ENCODE results near the gene BMERB1.
"Not testable (repeated sequence)": the region's sequence is repeated elsewhere in the genome, so short reads cannot be mapped to it uniquely, and the experiment has no call there.

Gene BMERB1

DNA sequence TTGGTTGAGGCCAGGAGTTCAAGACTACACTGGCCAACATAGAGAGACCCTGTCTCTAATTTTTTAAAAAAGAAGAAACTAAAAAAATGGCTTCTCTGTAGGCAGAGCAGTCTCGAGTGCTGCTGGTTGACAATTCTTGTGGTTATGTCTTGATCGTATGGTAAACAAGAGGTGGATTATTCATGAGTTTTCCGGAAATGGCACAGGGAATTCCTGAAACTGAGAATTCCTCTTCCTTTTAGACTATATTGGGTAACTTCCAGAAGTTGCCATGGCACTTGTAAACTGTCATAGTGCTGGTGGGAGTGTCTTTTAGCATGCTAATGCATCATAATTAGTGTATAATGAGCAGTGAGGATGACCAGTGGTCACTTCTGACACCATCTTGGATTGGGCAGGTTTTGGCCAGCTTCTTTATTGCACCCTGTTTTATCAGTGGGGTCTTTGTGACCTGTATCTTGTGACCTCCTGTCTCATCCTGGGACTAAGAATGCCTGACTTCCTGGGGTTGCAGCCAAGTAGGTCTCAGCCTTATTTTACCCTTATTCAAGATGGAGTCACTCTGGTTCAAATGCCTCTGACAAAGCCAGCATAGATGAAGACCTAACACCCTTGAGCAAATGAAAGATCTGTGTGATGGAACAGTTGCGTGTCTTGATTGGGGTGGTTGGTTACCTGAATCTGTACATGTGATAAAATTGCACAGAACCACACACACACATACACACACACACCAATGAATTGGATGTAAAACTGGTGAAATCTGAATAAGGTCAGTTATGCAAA, 30.2 kb downstream of the BMERB1 start:
- DNase-seq, result peak; percentile 1

DNA sequence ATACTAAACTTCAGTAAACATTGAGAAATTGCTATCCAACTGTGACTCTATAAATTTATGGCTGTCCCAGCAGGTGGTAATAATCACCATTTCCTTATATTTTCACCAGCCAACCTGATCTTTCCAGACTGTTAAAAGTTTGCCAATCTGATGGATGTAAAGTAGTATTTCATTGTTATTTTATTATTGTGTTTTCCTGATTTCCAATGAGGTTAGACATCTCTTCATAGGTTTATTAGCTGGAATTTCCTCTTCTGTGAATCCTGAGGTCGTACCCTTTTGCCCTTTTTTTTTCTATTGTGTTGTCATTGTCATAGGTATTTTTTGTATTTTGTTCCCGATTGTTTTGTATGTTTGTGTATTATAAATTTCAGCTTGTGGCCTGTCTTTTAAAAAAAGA, 31.7 kb downstream of the BMERB1 start:
- no peak for DNase-seq

DNA sequence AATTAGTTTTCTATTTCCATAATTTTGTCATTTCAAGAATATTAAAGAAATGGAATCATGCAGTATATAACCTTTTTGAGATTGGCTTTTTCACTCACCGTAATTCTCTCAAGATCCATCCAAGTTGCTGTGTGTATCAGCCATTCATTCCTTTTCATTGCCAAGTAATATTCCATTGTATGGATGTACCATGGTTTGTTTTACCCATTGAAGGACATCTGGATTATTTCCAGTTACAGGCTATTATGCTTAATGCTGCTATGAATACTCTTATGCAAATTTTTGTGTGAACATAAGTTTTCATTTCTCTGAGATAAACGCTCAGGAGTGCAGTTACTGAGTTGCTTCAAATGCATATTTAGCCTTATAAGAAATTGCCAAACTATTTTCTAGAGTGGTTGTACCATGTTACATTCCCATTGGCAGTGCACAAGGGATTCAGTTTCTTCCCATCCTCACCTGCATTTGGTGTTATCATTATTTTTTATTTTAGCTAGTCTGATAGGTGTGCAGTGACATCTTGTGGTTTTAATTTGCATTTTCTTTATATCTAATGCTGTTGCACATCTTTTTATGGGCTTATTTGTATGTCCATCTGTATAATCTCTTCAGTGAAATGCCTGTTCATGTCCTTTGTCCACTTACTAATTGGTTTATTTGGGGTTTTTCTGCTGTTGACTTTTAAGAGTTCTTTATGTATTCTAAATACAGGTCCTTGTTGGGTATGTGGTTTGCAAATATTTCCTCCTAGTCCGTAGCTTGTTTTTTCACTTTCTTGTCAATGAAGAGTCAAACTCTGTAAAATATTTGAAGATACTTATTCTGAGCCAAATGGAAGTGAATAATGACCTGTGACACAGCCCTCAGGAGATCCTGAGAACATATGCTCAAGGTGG, 32.7 kb downstream of the BMERB1 start:
- DNase-seq, result peak; percentile 8

DNA sequence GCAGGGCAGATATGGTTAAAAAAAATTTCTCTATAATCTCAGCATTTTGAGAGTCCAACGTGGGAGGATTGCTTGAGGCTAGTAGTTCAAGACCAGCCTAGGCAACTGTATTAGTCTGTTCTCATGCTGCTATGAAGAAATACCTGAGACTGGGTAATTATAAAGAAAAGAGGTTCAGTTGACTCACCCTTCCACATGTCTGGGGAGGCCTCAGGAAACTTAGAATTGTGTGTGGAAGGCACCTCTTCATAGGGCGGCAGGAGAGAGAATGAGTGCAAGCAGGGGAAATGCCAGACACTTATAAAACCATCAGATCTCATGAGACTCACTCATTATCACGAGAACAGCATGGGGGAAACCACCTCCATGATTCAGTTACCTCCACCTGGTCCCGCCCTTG, 42.6 kb downstream of the BMERB1 start:
- DNase-seq, result not testable (repeated sequence)

DNA sequence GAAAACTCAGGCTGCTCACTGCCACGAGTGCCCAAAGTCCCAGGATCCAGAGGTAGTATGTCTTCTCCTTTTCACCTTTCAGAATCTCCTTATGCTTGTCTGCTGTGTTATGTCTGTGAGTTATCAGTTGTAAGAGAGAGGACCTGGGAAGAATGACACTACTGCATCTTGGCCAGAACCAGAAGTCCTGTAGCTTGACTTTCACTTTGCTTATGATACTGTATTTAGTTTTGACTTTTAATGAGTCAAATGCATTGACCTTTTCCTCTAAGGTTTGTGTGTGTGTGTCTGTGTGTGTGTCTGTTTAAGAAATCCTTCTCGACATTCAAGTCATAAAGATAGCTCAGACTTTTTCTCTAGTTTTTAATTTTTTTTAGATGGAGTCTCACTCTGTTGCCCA, 43.4 kb downstream of the BMERB1 start:
- DNase-seq, result no peak

DNA sequence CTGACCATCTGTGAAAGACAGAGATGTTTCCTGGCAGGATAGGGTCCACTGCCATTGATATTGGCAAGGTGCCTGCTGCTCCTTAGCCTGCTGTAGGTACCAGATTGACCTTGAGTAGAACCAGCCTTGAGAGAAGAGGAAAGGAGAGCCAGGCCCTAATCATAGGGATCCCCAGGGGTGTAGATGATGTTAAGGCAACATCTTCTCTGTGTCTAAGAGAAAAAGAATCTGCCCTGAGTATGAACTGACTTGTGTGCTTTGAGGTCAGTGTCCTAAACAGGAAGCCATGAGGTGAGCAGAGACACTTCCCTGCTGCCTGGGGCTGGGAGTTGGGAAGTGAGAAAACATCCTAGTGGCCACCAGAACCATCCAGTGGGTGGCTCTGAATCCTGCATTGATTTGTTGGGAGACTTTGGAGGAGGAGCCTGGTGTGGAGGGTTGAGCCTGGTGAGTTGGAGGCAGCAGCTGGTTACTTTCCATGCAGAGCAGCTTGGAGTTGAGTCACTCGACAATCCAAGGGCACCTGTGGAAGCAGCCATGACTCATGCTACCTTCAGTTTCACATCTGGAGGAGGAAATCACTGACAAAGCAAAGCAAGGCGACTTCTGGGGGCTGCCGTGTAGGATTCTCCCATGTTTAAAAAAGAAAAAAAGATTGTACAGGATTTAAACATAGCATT, 47.8 kb downstream of the BMERB1 start:
- DNase-seq, result peak; percentile 60

DNA sequence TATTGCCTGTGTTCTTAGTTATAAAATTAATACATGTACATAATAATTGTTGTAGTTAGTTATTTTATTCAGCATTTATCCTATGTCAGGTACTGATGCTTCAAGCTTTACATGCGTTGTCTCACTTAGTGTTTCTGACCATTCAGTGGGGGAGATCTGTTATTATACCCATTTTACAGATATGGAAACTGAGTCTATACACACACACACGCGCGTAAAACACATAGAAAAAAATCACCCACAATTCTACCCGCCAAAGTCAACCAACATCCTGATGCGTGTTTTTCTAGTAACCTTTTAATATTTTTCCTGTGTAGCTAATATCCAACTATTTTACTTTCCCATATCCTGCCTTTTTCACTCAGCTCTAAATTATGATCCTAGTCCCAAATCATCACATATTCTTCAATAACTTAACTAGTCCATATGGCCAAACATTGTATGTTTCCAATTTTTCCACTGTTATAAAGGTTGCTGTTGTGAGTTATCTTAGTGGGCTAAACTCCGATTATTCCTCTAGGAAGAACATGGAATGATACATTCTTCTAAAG, 48.4 kb downstream of the BMERB1 start:
- DNase-seq, result no peak

DNA sequence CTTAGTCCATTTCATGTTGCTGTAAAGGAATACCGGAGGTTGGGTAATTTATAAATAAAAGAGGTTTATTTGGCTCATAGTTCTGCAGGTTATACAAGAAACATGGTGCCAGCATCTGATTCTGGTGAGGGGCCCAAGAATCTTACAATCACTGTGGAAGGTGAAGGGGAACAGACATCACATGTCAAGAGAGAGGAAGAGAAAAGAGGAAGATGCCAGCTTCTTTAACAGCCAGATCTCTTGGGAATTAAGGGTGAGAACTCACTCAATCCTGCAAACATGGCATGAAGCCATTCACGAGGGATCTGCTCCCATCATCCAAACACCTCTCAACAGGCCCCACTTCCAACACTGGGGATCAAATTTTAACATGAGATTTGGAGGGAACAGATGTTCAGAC, 49.5 kb downstream of the BMERB1 start:
- peak; percentile 10 for DNase-seq

DNA sequence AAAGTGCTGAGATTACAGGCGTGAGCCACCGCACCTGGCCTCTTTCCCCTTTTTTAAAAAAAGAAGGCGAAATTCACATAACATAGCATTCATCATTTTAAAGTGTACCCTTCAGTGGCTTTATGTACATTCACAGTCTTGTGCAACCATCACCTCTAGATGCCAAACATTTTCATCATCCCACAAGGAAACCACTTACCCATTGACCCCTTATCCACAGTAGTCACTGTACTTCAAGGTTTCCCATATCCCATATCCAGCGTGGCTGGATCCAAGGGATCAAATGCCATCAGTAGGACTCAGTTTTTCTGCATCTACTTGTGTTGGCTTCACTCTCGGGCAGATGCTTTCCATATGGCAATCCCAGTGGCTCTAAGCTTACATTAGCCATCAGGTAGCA, 50.3 kb downstream of the BMERB1 start:
- DNase-seq, result peak; percentile 3

DNA sequence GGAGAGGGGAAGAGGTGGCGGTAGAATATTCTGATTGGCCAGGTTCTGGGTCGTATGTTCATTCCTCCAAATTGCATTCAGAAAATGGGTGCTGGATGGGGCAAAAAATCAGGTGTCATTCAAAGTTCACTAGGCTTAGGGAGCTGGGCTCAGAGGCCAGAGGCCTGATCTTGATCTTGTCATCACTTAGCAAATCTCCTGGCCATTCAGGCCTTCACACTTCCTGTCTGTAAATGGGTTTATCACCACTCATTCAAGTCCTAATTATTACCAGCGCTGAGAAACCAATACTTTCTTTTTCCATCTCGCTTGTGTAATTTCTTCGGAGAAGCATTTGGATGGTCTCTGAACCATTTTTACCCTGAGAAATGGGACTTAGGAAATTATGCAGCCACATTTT, 50.8 kb downstream of the BMERB1 start:
- DNase-seq, result peak; percentile 15

DNA sequence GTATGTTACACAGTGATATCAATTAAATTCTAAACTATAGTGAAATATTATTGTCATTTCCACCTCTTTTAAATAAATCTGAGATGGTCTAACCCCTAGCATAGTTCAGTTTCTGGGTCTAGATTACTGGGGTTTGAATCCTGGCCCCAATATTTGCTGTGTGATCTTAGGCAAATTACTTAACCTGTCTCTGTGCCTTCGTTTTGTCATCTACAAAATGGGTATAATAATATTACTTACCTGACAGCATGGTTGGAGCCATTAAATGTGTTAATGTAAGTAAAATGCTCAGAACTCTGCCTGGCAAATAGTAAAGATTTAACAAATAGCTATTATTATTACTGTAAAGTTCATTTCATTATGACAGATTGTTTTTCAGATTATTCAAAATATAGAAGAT, 52.3 kb downstream of the BMERB1 start:
- DNase-seq, result no peak

DNA sequence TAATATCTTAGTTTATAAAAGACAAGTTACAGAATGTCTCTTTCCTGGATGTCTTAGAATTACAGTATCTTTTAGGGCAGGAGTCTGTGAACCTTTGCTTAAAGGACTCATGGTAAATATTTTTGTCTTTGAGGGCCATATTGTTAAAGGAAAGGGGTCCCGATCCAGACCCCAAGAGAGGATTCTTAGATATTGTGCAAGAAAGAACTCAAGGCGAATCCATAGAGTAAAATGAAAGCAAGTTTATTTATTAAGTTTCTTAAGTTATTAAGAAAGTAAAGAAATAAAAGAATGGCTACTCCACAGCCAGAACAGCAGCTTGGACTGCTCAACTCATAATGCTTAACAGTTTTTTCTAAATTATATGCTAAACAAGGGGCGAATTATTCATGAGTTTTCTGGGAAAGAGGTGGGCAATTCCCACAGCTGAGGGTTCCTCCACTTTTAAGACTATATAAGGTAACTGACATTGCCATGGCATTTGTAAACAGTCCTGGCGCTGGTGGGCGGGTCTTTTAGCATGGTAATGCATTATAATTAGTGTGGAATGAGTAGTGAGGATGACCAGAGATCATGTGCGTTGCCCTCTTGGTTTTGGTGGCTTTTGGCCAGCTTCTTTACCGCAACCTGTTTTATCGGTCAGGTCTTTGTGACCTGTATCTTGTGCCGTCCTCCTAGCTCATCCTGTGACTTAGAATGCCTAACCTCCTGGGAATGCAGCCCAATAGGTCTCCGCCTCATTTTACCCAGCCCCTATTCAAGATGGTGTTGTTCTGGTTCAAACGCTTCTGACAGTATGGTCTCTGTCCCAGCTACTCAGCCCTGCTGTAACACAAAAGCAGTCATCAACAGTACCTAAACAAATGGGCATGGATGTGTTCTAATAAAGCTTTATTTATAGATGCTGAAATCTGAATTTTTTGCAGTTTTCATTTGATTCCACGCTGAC, 53.2 kb downstream of the BMERB1 start:
- DNase-seq, result peak; percentile 15

DNA sequence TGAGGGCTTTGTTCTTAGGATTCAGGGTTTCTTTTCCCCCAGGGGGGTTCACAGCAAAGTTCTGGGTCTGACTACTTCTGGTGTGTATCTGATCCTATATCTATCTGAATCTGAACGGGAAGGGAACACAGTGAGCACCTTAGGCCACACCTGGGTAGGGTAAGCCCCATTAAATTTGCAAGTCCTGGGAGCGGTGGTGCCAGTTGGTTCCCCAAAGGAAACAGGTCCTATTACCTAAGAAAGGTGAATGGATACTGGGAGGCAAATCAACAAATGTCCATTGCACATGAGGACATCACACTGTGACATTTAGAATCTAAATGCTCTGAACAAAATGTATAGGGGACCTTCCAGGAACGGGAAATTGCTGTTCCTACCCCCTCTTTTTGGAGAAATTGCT, 54.6 kb downstream of the BMERB1 start:
- peak; percentile 37 for DNase-seq

DNA sequence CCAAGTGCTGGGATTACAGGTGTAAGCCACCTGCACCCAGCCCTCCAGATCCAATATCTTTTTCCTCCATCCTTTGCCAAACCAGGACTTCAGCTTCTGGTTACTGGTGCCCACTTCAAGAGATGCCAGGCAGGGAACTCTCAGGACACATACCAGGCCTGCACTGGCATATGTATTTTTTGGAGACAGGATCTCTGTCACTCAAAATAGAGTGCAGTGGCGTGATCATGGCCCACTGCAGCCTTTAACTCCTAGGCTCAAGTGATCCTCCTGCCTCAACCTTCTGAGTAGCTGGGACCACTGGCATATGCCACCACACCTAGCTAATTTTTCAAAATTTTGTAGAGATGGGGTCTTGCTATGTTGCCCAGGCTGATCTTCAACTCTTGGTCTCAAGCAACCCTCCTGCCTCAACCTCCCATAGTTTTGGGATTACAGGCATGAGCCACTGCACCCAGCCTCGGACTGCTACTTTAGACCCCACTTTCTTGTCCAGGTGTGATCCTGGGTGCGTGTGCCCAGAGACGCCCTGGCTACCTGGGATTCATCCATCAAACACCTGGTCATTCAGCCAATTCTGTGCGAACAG, 55.8 kb downstream of the BMERB1 start:
- DNase-seq, result peak; percentile 37

DNA sequence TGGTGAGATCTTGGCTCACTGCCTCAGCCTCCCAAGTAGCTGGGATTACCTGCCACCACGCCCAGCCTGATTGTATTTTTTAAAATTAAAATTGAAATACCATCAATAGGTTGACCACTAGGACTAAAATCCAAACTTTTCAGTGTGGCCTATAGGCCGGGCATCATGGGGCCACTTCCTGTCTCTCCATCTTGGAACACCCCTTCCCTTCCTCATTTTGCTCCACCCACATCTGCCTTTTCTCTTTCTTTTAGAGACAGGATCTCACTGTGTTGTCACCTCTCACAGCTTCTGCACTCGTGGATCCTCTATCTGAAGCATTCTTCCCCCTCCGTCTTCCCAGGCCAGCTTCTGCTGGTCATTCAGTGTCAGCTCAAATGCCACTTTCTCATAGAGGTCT, 57.0 kb downstream of the BMERB1 start:
- peak; percentile 4 for DNase-seq

DNA sequence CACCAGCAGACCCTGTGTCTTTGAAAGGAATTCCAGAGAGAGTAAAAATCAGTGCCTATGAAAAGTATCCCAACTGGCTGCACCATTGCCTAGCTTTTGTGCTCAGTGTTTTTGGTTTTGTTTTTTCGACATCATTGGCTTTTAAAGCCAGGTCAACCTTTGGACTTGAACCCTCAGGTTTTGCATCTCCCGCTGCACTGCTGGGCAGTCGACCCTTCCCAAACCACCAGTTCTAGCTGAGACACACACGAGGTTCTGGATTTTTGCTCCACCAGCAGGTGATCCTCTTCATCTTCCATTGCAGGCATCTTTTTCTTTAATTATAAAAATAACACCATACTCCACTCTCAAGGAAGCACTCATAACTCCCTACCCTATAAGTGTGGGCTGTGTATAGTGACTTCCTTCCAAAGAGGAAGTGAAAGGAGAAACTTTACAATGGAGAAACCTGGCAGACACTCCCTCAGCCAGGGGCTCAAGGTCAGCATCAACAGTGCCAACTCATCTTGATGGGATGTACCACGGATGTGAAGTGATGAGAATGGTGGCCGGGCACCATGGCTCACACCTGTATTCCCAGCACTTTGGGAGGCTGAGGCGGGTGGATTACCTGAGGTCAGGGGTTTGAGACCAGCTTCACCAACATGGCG, 57.8 kb downstream of the BMERB1 start:
- DNase-seq, result no peak

DNA sequence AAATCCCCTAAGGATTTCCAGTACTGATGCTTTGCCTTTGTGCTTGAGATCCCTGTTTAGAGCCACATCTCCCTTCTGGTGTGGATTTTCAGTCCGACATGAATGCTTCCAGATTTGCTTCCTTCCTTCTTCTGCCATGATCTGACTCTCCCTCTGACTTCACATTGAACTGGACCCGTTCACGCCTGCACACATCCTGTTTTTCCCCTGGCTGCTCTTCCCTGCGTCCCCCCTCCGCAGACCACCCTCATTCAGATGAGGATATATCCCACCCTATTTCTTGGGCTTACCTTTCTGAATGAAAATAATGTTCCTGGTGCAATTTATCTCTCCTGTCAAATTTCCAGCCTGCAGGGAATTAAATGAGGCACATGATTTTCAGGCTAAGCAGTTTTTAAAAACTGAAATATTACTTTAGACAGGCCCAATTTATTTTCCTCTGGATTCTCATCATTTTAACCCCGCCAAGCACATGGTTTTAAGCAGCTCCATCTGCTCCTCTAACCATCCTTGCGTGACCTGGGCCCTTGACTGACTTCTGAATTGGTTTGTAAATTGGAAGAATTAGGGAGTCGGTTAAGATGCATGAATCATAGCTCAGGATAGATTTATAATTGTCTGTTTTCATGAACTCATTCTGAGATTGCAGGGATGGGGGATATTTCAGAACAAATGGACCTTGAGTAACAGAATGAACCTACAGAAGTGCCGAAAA, 59.2 kb downstream of the BMERB1 start:
- no peak for DNase-seq

DNA sequence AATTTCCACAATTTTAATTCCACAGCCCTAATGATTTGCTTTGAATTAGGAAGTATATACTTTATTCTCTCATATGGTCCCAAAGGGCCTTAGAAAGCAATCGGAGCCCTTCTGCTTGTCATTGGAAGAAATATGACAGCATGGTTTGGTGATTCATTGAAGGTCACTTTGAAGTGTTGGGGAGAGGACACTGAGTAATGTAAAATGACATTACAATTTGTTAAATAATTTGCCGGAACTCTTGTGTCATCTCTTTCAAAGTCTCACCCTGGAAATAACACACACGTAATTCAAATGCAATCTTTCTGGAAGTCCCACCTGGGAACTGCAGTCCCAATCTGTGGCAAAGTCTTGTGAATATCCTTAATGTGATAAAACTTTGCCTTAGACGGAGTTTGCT, 59.8 kb downstream of the BMERB1 start:
- no peak for DNase-seq

DNA sequence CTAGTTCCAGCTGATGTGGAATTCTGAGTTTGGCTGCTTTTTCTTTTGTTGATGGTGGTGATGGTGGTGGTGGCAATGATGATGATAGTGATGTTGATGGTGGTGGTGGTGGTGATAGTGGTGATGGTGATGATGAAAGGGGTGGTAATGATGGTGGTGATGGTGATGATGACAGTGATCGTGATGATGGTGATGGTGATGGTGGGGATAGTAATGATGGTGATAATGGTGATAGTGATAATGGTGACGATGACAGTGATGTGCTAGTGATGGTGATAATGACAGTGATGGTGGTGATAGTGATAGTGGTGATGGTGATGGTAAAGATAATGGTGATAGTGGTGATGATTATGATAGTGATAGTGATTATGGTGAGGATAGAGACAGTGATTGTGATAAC, 61.5 kb downstream of the BMERB1 start:
- DNase-seq, result no peak

DNA sequence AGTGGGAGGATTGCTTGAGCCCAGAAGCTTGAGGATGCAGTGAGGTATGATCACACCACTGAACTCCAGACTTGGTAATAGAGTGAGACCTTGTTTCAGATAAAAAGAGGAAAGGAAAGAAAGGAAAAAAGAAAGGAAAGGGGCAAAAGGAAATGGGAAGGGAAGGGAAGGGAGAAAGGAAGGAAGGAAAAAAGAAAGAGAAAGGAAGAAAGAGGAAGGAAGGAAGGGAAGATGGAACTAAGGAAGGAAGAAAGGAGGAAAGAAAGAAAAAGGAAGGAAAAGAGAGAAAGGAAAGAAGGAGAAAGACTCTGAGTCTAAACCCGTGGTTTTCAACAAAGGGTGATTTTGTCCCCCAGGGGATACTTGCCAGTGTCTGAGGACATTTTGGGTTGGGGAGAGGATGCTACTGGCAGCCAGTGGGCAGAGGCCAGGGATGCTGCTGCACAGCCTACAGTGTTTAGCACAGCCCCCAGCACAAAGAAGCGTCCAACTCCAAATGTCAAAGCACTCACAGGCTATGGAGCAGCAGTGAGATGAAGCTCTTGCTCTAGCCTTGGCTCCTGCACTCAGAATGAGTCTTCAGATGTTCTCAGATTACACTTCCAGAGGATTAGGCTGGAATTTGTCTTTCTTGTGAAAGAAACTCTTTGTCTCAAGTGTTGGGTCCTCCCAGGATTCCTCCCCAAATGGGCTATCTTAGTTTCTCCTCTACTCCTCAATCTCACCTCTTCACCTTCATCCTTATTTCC, 64.2 kb downstream of the BMERB1 start:
- DNase-seq, result no peak
